ENCODE measurements around the gene IMMP2L. TPM values are rescaled to one million over a fixed set of nuclear protein-coding genes. Genes with fewer than 3 reads are reported as not detected.

IMMP2L gene
- total and polyA plus RNA-seq, 2 of the 8 experiments (the other 6 are each of a cell fraction or from before 2014, with no cell fraction given), result 2.3 to 10.1 TPM

DNA sequence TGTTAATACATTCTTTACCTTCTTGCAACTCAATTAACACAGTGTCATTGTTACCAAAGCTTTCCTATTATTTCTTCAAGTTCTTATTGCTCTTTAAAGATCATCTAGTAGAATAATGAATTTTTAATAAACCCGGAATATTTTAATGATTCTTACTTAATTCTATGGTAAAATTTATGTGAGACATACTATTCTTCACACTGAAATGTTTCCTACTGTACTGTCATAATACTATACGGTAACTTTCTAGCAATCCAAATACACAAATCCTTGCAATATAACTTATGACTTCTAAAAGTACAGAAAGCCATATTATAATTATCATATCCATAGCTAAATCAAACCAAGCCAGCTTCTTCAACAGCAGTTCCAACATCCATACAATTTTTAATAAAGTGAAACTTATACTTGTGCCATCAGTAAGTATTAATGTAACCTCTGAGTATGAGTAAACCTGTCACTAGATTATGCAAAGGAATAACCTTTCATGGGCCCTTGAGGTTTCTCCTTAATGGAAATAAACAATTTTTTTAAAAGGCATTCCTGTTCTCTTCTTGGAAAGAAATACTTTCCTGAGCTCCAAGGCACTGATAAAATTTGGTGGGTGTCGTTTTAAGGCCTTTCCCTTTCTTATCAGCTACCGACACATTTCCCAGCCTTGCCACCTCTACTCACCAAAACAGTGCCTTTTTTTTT lies 87.4 kb downstream of the IMMP2L start:
- no peaks in the 10 kb centered on the region for H3K79me1 ChIP-seq (ENCODE audit: low read depth, low read length)
- H2BK120ac ChIP-seq (replicated peaks; ENCODE audit: low read depth, low read length), result no peak overlapping the region
- TF ChIP-seq TAF7 (optimal IDR thresholded peaks at IDR 0.05; ENCODE audit: borderline replicate concordance, low read depth, low read length) (no peak), EGR1 (IDR thresholded peaks at IDR 0.05; ENCODE audit: borderline replicate concordance, low read depth, low read length) (no peak), TEAD4 (IDR thresholded peaks at IDR 0.05; ENCODE audit: low read depth, low read length) (no peak), TBP (IDR thresholded peaks at IDR 0.05; ENCODE audit: low read depth, low read length) (no peak), RXRA (IDR thresholded peaks at IDR 0.05; ENCODE audit: insufficient read depth, low read depth, low read length) (no peak), FOSL1 (IDR thresholded peaks at IDR 0.05; ENCODE audit: insufficient read depth, low read depth, low read length) (no peak), SP4 (IDR thresholded peaks at IDR 0.05; ENCODE audit: low read length) (no peak), CEBPB (IDR thresholded peaks at IDR 0.05; ENCODE audit: low read depth, low read length) (no peak), HDAC2 (IDR thresholded peaks at IDR 0.05; ENCODE audit: borderline replicate concordance in 1 of 2, low read depth in 2 of 2, low read length in 2 of 2) (no peak)
- ChIA-PET POLR2A (ENCODE audit: partially characterized antibody) (no interaction called here), CTCF (ENCODE audit: partially characterized antibody) (interaction anchor here (0.7 to 1.0 kb wide), 3 partner anchors 9 to 256 kb away, joined by 3 read pairs; no protein-coding TSS in a partner anchor)
- H4K91ac ChIP-seq (replicated peaks; ENCODE audit: insufficient read length, low read length), result no peak overlapping the region
- no peaks in the 10 kb centered on the region for H3K79me2 ChIP-seq (ENCODE audit: control insufficient read depth in 1 of 2, insufficient read depth in 2 of 2, low read length in 2 of 2)
- H2AK5ac ChIP-seq (ENCODE audit: low read depth, low read length), result no peak overlapping the region
- H3K14ac ChIP-seq (ENCODE audit: insufficient read length), result no peak overlapping the region
- H3K18ac ChIP-seq (ENCODE audit: extremely low read depth, low read length), result no peak overlapping the region
- no peaks in the 10 kb centered on the region for H4K20me1 ChIP-seq (replicated peaks in 1 of 2; ENCODE audit: control insufficient read depth in 1 of 2, insufficient read depth in 2 of 2, low read length in 2 of 2)
- no peak overlapping the region for H2BK20ac ChIP-seq (ENCODE audit: low read length)
- 92% methylated on average over 4 of the region's 4 CpGs; no CpG with 5 or more reads in 1 of the 2 experiments for WGBS, 2 experiments (ENCODE audit: extremely low coverage in 1 of 2, insufficient coverage in 1 of 2, insufficient read length in 1 of 2, insufficient replicate concordance in 2 of 2, low coverage in 1 of 2, low lambda C conversion rate in 2 of 2, missing lambda C conversion rate in 1 of 2)
- no peak overlapping the region for H4K5ac ChIP-seq (ENCODE audit: insufficient read length, low read depth, low read length)
- no peaks in the 10 kb centered on the region for H3K4me1 ChIP-seq (replicated peaks in 1 of 4; ENCODE audit: control insufficient read depth in 3 of 4, insufficient read depth in 4 of 4, low read length in 3 of 4)
- no peak overlapping the region for H3K56ac ChIP-seq (replicated peaks; ENCODE audit: insufficient read length, low read depth, low read length)
- no peak overlapping the region for H3K4me2 ChIP-seq (ENCODE audit: insufficient read depth in 1 of 2, low read depth in 2 of 2, low read length in 2 of 2)
- DNase-seq (ENCODE audit: low read depth in 1 of 2, low spot score in 2 of 2), result no peak
- no peaks in the 10 kb centered on the region for H3K27me3 ChIP-seq (replicated peaks in 1 of 4; ENCODE audit: control insufficient read depth in 3 of 4, extremely low read depth in 1 of 4, insufficient read depth in 3 of 4, low read length in 3 of 4)
- H3K23ac ChIP-seq (ENCODE audit: insufficient read length), result no peak overlapping the region
- no peak overlapping the region for H3K9ac ChIP-seq (replicated peaks in 1 of 4; ENCODE audit: extremely low read depth in 1 of 4, low read depth in 3 of 4, low read length in 3 of 4)
- H3K9me3 ChIP-seq (ENCODE audit: insufficient read depth in 2 of 2, low read depth in 1 of 2, low read length in 1 of 2), result no peaks in the 10 kb centered on the region
- no peak overlapping the region for H2BK15ac ChIP-seq (ENCODE audit: low read length)
- H2BK12ac ChIP-seq (ENCODE audit: low read depth, low read length), result no peak overlapping the region
- no peaks in the 10 kb centered on the region for H3K36me3 ChIP-seq (ENCODE audit: control insufficient read depth in 2 of 4, insufficient read depth in 4 of 4, low read length in 3 of 4)
- H3K4me3 ChIP-seq (ENCODE audit: extremely low read depth in 1 of 4, insufficient read depth in 2 of 4, low read depth in 3 of 4, low read length in 4 of 4), result no peak overlapping the region
- no peak for FAIRE-seq
- H2BK5ac ChIP-seq (ENCODE audit: low read depth, low read length), result no peak overlapping the region
- H3K4ac ChIP-seq (replicated peaks; ENCODE audit: insufficient read length, low read depth, low read length), result no peak overlapping the region
- no peak overlapping the region for H2AFZ ChIP-seq (ENCODE audit: low read length)
- no peak overlapping the region for H4K8ac ChIP-seq (ENCODE audit: extremely low read depth, insufficient read depth, low read length)
- H3K27ac ChIP-seq (ENCODE audit: low read depth, low read length), result no peak overlapping the region
- H3K23me2 ChIP-seq (ENCODE audit: low read depth, low read length), result no peaks in the 10 kb centered on the region

Measured in H1 (cell line).